ENCODE results near the gene RBPJ. TPM values are rescaled to one million over a fixed set of nuclear protein-coding genes. Genes with fewer than 3 reads are reported as not detected.

RBPJ gene
- total RNA-seq, 2 experiments from 2014 or later: 39.9 to 61.1 TPM

DNA sequence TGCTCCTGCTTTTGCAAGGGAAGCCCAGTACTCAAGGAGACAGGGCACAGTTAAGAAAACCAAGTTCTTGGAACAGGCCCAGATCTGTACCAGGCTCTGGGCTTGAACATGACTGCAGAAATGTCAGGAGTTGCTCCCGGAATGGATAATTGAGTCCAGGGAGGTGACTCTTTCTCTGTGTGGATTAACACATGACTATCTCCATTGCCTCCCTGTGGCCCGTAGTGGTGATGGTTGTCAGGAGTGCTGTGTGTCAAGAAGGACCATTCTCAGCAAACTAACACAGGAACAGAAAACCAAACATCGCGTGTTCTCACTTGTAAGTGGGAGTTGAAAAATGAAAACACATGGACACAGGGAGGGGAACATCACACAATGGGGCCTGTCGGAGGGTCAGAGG is 129.6 kb downstream of the RBPJ start:
- Histone ChIP-seq H3K4me3 (ENCODE audit: low read depth, low read length, poor library complexity, severe bottlenecking) (no peak overlapping the region), H2AFZ (ENCODE audit: low read length) (no peak overlapping the region), H3K79me2 (ENCODE audit: insufficient read depth, low read depth, low read length) (no peaks in the 10 kb centered on the region), H3K9me3 (ENCODE audit: low read length) (no peaks in the 10 kb centered on the region), H4K20me1 (ENCODE audit: insufficient read depth, low read length) (no peaks in the 10 kb centered on the region), H3K4me1 (ENCODE audit: insufficient read depth, low read length, poor library complexity, severe bottlenecking) (no peaks in the 10 kb centered on the region), H3K27ac (ENCODE audit: low read depth, low read length, poor library complexity, severe bottlenecking) (no peak overlapping the region), H3K36me3 (ENCODE audit: insufficient read depth, low read length) (no peaks in the 10 kb centered on the region), H3K4me2 (ENCODE audit: low read length) (no peak overlapping the region), H3K9me2 (ENCODE audit: insufficient read depth, low read length) (no peaks in the 10 kb centered on the region)
- intact Hi-C loops (cut with micrococcal nuclease; ENCODE audit: unreplicated experiment): no loop called here
- BruUV-seq (replicated peaks): no TSS peak
- no peak for DNase-seq (ENCODE audit: low spot score)
- ChIA-PET POLR2A (no interaction called here), CTCF (ENCODE audit: unreplicated experiment) (no interaction called here)
- TF ChIP-seq EZH2phosphoT487 (IDR thresholded peaks at IDR 0.05; ENCODE audit: borderline replicate concordance, low read depth, low read length): no peak
- TF ChIP-seq, protein P1, sequence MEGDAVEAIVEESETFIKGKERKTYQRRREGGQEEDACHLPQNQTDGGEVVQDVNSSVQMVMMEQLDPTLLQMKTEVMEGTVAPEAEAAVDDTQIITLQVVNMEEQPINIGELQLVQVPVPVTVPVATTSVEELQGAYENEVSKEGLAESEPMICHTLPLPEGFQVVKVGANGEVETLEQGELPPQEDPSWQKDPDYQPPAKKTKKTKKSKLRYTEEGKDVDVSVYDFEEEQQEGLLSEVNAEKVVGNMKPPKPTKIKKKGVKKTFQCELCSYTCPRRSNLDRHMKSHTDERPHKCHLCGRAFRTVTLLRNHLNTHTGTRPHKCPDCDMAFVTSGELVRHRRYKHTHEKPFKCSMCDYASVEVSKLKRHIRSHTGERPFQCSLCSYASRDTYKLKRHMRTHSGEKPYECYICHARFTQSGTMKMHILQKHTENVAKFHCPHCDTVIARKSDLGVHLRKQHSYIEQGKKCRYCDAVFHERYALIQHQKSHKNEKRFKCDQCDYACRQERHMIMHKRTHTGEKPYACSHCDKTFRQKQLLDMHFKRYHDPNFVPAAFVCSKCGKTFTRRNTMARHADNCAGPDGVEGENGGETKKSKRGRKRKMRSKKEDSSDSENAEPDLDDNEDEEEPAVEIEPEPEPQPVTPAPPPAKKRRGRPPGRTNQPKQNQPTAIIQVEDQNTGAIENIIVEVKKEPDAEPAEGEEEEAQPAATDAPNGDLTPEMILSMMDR (conservative IDR thresholded peaks at IDR 0.05; ENCODE audit: low read length): no peak

DNA sequence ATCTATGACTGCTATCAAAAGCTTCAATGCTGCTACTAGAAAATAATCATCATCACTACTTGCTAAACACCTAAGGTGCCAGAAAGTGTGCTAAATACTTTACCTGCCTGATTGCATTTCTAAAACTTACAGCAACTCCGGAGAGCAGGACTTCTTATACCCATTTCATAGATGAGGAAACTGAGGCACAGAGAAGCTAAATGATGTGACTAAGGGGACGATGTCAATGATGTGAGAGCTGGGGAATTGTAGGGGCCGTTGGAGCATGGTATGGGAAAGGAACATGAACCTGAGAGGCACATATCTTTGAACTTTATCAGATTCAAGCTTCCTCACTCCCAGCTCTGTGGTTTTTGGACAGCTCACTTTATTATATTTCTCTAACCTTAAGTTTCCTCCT is 130.8 kb downstream of the RBPJ start:
- no peak for TF ChIP-seq EZH2phosphoT487 (IDR thresholded peaks at IDR 0.05; ENCODE audit: borderline replicate concordance, low read depth, low read length)
- TF ChIP-seq, protein P1 (conservative IDR thresholded peaks at IDR 0.05; ENCODE audit: low read length): no peak
- Histone ChIP-seq H2AFZ (ENCODE audit: low read length) (no peak overlapping the region), H3K9me2 (ENCODE audit: insufficient read depth, low read length) (no peaks in the 10 kb centered on the region), H3K4me1 (ENCODE audit: insufficient read depth, low read length, poor library complexity, severe bottlenecking) (no peaks in the 10 kb centered on the region), H3K79me2 (ENCODE audit: insufficient read depth, low read depth, low read length) (no peaks in the 10 kb centered on the region), H4K20me1 (ENCODE audit: insufficient read depth, low read length) (no peaks in the 10 kb centered on the region), H3K9me3 (ENCODE audit: low read length) (no peaks in the 10 kb centered on the region), H3K27ac (ENCODE audit: low read depth, low read length, poor library complexity, severe bottlenecking) (no peak overlapping the region), H3K4me2 (ENCODE audit: low read length) (no peak overlapping the region), H3K36me3 (ENCODE audit: insufficient read depth, low read length) (no peaks in the 10 kb centered on the region), H3K4me3 (ENCODE audit: low read depth, low read length, poor library complexity, severe bottlenecking) (no peak overlapping the region)
- DNase-seq (ENCODE audit: low spot score): no peak
- intact Hi-C loops (cut with micrococcal nuclease; ENCODE audit: unreplicated experiment): no loop called here
- CTCF ChIA-PET (ENCODE audit: unreplicated experiment): interaction anchor here (0.6 kb wide), 1 partner anchor 394 kb away, joined by 4 read pairs; no protein-coding TSS in a partner anchor
- no TSS peak for BruUV-seq (replicated peaks)
- POLR2A ChIA-PET: interaction anchor here (0.5 to 1.1 kb wide), 2 partner anchors 10 to 213 kb away, joined by 3 to 4 read pairs; no protein-coding TSS in a partner anchor

DNA sequence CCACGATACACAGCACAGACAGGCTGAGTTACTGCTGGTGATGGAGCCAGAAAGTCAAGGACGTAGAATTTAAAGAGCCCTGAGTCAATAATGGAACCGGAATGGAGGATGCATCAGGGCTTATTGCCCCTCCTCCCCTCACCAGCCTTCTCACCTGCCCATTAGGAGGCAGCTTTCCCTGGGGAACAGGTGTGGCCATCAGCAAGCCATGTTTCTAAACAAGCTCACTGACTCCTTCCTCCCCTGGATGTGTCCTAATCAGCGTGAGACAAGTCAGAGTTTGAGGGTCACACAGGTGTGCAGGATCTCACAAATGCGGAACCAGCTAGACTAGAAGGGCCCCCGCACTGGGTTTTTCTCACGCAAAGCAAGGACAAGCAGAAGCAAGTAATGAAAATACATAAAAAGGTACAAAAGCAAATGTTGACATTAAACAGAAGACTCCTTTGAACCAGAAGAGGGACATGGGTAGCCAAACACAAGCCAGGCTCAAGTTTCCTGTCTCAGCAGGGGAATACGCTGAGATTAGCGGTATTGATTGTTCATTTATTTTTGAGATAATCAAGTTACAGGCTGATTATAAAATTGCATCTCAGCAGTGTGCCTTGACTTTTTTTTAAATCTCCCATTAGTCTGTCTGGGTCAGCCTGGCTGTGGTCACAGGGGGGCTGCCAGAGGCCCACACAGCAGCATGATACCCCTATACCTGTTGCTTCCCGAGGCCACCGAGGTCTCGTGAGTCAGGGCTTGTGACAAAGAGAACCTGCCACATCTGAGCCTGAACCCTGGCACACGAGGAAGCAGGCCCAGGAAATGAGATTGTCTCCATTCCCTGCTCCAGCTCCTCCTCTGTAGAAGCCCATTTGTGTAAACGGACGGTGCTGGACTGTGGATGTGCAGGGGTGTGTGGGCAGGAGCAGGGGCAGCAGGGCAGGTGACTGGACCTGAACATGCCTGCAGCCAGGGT is 132.0 kb downstream of the RBPJ start:
- no peak overlapping the region for H3K4me2 ChIP-seq (ENCODE audit: low read length)
- no peak overlapping the region for H3K27ac ChIP-seq (ENCODE audit: low read depth, low read length, poor library complexity, severe bottlenecking)
- no peak overlapping the region for H3K4me3 ChIP-seq (ENCODE audit: low read depth, low read length, poor library complexity, severe bottlenecking)
- no peaks in the 10 kb centered on the region for H3K36me3 ChIP-seq (ENCODE audit: insufficient read depth, low read length)
- H3K79me2 ChIP-seq (ENCODE audit: insufficient read depth, low read depth, low read length): no peaks in the 10 kb centered on the region
- no peaks in the 10 kb centered on the region for H4K20me1 ChIP-seq (ENCODE audit: insufficient read depth, low read length)
- CTCF ChIA-PET (ENCODE audit: unreplicated experiment): no interaction called here
- intact Hi-C loops (cut with micrococcal nuclease; ENCODE audit: unreplicated experiment): no loop called here
- DNase-seq (ENCODE audit: low spot score): no peak
- no peak for TF ChIP-seq EZH2phosphoT487 (IDR thresholded peaks at IDR 0.05; ENCODE audit: borderline replicate concordance, low read depth, low read length)
- TF ChIP-seq, protein P1 (conservative IDR thresholded peaks at IDR 0.05; ENCODE audit: low read length): no peak
- H3K9me2 ChIP-seq (ENCODE audit: insufficient read depth, low read length): no peaks in the 10 kb centered on the region
- no peak overlapping the region for H2AFZ ChIP-seq (ENCODE audit: low read length)
- no peaks in the 10 kb centered on the region for H3K4me1 ChIP-seq (ENCODE audit: insufficient read depth, low read length, poor library complexity, severe bottlenecking)
- H3K9me3 ChIP-seq (ENCODE audit: low read length): no peaks in the 10 kb centered on the region
- no TSS peak for BruUV-seq (replicated peaks)
- POLR2A ChIA-PET: interaction anchor here (0.7 kb wide), 1 partner anchor 8 kb away, joined by 5 read pairs; no protein-coding TSS in a partner anchor
